Spleen (tissue), 11 donors: ENCODE results near the gene RALGDS. TPM values are rescaled to one million over a fixed set of nuclear protein-coding genes. Genes with fewer than 3 reads are reported as not detected.
A peak's percentile ranks its signal among the peaks of the same experiment; 100 is the strongest.

ENCODE experiments used
- DNase-seq: peaks from one replicate; pipeline ENCODE4 v3.0.0-alpha.2; 2020
- H3K27ac ChIP-seq, 8 donors: fragments of 200-600 bp; sonication (generic) in 7 of 8; 1 replicate in 4 of 8; 2 replicates in 4 of 8; pipeline versions ENCODE4 v1.5.0 to v1.8.0; 2016 to 2021; ENCODE audit warnings: inconsistent platforms in 4 of 8, mild to moderate bottlenecking in 4 of 8, moderate library complexity in 1 of 8
- H3K27me3 ChIP-seq, 7 donors: fragments of 200-600 bp; sonication (generic) in 6 of 7; replicated peaks in 1 of 7; 1 replicate in 4 of 7; 2 replicates in 3 of 7; pipeline versions ENCODE4 v1.5.0 to v1.8.0; 2016 to 2021; ENCODE audit warnings: inconsistent platforms in 3 of 7, mild to moderate bottlenecking in 1 of 7
- H3K36me3 ChIP-seq, 6 donors: fragments of 200-600 bp; sonication (generic) in 5 of 6; 1 replicate in 4 of 6; 2 replicates in 2 of 6; pipeline versions ENCODE4 v1.5.0 to v1.8.0; 2016 to 2021; ENCODE audit warnings: inconsistent platforms in 2 of 6
- H3K4me1 ChIP-seq, 6 donors: fragments of 200-600 bp; sonication (generic) in 5 of 6; 1 replicate in 3 of 6; 2 replicates in 3 of 6; pipeline versions ENCODE4 v1.5.0 to v1.8.0; 2016 to 2021; ENCODE audit warnings: inconsistent platforms in 3 of 6
- H3K4me3 ChIP-seq, 8 donors: fragments of 200-600 bp; sonication (generic) in 7 of 8; 1 replicate in 4 of 8; 2 replicates in 4 of 8; pipeline versions ENCODE4 v1.5.0 to v1.8.0; 2016 to 2021; ENCODE audit warnings: inconsistent platforms in 4 of 8, mild to moderate bottlenecking in 4 of 8, moderate library complexity in 2 of 8
- H3K9me3 ChIP-seq, 8 donors: fragments of 200-600 bp; sonication (generic) in 7 of 8; 1 replicate in 4 of 8; 2 replicates in 4 of 8; pipeline versions ENCODE4 v1.5.0 to v1.8.0; 2016 to 2021; ENCODE audit warnings: inconsistent platforms in 4 of 8
- POLR2A ChIP-seq, 3 donors: fragments of 450-650 bp; IDR thresholded peaks; one replicate each; pipeline ENCODE4 v1.5.1; 2017; ENCODE audit warnings: antibody characterized with exemption in 3 of 3, mild to moderate bottlenecking in 1 of 3
- POLR2AphosphoS5 ChIP-seq, 3 donors: sonication (generic); formaldehyde crosslinking; IDR thresholded peaks; one replicate each; pipeline ENCODE4 v1.5.1; 2017; ENCODE audit warnings: antibody characterized with exemption in 3 of 3
- WGBS, 5 donors: extraction: QIAGEN DNeasy Blood & Tissue Kit in 3 of 5; methylation state at CpG; one replicate each; pipeline versions ENCODE4 v1.1.5 to v1.1.7; 2013 to 2018; 5-methylcytosine and 5-hydroxymethylcytosine counted together
- intact Hi-C: fragments of 100-400 bp; cut with DNase I; formaldehyde crosslinking; loops from one replicate; pipeline ENCODE4 v1.15.0; 2023; ENCODE audit warnings: low total_unique reads
- polyA plus RNA-seq, 3 donors: library from polyadenylated mRNA; stranded (reverse); fragments of 200-250 nt; gene quantifications; one replicate each; pipeline ENCODE4 v1.2.1, GENCODE V29; 2013
- total RNA-seq, 7 donors: library from RNA; depleted of rRNA in 3 of 7; stranded (reverse); fragments of >200 nt in 3 of 7; fragmentation: NEBNext Ultra II Directional in 4 of 7; extraction: Animal tissue kit (Norgen Biotek cat#: 25700) in 4 of 7; gene quantifications; one replicate each; pipeline versions ENCODE4 v1.1.0 to v1.2.1, GENCODE V29; 2016 to 2021
- TF ChIP-seq, protein P1 (sequence below), 11 experiments: fragments of 200-600 bp in 7 of 11; fragments of 450-650 bp in 4 of 11; sonication (generic) in 4 of 11; IDR thresholded peaks in 8 of 11; conservative IDR thresholded peaks in 3 of 11; 1 replicate in 7 of 11; 2 replicates in 4 of 11; pipeline versions ENCODE4 v1.4.0 to v1.8.0; 2016 to 2021; ENCODE audit warnings: antibody characterized with exemption in 11 of 11, inconsistent platforms in 4 of 11, mild to moderate bottlenecking in 1 of 11
- donor health status: healthy with polysubstance abuse.
- donor health status: DM: no; HTN: no; CAD: no; lungs with moderate emphysema.
- donor health status: DM: no; HTN: no; CAD: no.
- donor health status: Bipolar disorder and iron deficiency.
- donor health status: healthy.
- donor health status: DM: no; HTN: no; CAD: no.
- donor health status: DM: yes; HTN: yes; CAD: no.

Gene RALGDS
- total and polyA plus RNA-seq, 10 donors = 21.3 to 74.3 (median 55.8) TPM

DNA sequence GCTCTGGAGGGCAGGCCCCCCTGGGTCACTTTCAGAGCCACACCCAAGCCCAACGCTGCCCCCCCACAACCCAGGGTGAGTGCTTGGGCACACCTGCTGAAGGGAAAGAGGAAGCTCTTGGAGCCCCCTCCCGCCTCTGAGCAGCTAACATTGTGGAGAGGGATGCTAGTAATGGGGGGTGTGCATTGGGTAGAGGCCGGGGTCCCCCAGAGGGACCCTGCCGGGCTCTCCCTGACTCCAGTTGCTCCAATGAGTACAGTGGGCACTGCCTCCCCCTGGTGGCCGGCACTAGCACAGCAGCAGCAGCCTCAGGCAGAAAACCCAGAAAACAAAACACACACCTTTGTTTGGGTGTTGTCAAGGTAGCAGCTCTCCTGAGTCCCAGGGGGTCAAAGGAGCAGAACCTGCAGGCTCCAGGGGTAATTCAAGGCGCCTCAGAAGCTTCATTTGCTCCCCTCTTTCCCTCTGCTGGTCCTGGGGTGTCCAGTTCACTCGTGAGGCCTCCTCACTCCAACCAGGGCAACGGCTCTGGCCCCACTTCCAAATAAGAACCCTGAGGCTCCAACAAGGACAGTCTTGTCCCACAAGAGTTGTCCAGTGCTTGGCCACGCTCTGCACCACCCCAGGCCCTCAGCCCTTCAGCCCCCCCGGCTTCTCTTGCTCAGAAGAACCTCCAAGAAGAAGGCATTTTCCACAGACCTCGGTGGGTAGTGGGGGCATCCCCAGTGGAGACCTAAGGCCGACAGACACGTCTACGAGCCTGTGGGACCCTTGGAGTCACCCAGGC lies 26.6 kb upstream of the RALGDS start:
- Histone ChIP-seq H3K27me3 (no peaks in the 10 kb centered on the region), H3K4me1 (peaks cover 24 to 66% (median 54%) of the 10 kb centered on the region in 6 donors), H3K36me3 (no peaks in the 10 kb centered on the region), H3K4me3 (peak overlapping the region in 6 of 8 donors; percentile 58 to 90 (median 65)), H3K9me3 (no peaks in the 10 kb centered on the region), H3K27ac (peak overlapping the region; percentile 29 to 93 (median 84))
- intact Hi-C loops = loop anchor here (5.0 kb wide), 1 partner anchor 105 kb away; no protein-coding TSS in a partner anchor
- TF ChIP-seq, protein P1, sequence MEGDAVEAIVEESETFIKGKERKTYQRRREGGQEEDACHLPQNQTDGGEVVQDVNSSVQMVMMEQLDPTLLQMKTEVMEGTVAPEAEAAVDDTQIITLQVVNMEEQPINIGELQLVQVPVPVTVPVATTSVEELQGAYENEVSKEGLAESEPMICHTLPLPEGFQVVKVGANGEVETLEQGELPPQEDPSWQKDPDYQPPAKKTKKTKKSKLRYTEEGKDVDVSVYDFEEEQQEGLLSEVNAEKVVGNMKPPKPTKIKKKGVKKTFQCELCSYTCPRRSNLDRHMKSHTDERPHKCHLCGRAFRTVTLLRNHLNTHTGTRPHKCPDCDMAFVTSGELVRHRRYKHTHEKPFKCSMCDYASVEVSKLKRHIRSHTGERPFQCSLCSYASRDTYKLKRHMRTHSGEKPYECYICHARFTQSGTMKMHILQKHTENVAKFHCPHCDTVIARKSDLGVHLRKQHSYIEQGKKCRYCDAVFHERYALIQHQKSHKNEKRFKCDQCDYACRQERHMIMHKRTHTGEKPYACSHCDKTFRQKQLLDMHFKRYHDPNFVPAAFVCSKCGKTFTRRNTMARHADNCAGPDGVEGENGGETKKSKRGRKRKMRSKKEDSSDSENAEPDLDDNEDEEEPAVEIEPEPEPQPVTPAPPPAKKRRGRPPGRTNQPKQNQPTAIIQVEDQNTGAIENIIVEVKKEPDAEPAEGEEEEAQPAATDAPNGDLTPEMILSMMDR (IDR thresholded peaks at IDR 0.05 in 8 of 11, conservative IDR thresholded peaks at IDR 0.05 in 3 of 11) = peak; percentile 89 to 99 (median 96)
- TF ChIP-seq POLR2A (IDR thresholded peaks at IDR 0.05) = no peak
- peak in 2 of 3 donors; percentile 37 for TF ChIP-seq POLR2AphosphoS5 (IDR thresholded peaks at IDR 0.05)
- peak; percentile 94 for DNase-seq
- WGBS, 5 donors = 18 to 30% (median 20%) methylated on average over 11 to 14 of the region's 14 CpGs

DNA sequence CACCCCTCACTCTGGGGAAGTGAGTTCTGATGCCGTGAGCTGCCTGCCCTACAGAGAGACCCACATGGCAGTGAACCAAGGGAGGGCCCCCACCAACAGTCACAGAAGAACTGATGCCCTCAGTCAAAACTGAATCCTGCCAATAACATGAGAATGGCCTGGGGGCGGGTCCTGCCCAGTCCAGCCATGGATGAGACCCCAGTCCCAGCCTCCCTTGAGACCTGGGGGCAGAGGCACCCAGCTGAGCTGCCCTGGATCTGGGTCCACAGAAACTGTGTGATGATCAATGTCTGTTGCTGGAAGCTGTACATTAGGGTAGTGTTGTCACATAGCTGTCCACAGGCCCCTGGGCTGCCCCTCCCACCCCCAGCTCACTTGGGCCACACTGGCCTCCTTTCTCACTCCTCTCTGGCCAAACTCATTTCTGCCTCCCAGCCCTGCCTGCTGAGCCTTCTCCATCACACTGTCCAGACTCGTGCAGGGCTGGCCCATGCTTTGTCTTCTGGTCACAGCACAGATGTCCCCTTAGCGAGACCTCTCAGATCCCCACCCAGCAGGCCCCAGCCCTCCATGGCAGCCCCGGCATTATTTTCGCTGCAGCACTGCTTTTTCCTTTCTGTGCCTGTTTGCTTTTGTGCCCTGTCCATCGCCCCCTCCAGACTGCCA lies 25.8 kb upstream of the RALGDS start:
- TF ChIP-seq POLR2AphosphoS5 (IDR thresholded peaks at IDR 0.05) (no peak), POLR2A (IDR thresholded peaks at IDR 0.05) (no peak)
- TF ChIP-seq, protein P1 (IDR thresholded peaks at IDR 0.05 in 8 of 11, conservative IDR thresholded peaks at IDR 0.05 in 3 of 11) = no peak
- DNase-seq = no peak
- WGBS, 5 donors = 67 to 76% (median 72%) methylated on average over 6 to 7 of the region's 7 CpGs
- no peaks in the 10 kb centered on the region for H3K27me3 ChIP-seq
- H3K36me3 ChIP-seq = no peaks in the 10 kb centered on the region
- peak overlapping the region in 2 of 8 donors; percentile 87 to 93 for H3K27ac ChIP-seq
- peak overlapping the region in 1 of 8 donors; percentile 90 for H3K4me3 ChIP-seq
- H3K9me3 ChIP-seq = no peaks in the 10 kb centered on the region
- H3K4me1 ChIP-seq = peaks cover 31 to 73% (median 61%) of the 10 kb centered on the region in 6 donors
- intact Hi-C loops = loop anchor here (5.0 kb wide), 1 partner anchor 105 kb away; no protein-coding TSS in a partner anchor

DNA sequence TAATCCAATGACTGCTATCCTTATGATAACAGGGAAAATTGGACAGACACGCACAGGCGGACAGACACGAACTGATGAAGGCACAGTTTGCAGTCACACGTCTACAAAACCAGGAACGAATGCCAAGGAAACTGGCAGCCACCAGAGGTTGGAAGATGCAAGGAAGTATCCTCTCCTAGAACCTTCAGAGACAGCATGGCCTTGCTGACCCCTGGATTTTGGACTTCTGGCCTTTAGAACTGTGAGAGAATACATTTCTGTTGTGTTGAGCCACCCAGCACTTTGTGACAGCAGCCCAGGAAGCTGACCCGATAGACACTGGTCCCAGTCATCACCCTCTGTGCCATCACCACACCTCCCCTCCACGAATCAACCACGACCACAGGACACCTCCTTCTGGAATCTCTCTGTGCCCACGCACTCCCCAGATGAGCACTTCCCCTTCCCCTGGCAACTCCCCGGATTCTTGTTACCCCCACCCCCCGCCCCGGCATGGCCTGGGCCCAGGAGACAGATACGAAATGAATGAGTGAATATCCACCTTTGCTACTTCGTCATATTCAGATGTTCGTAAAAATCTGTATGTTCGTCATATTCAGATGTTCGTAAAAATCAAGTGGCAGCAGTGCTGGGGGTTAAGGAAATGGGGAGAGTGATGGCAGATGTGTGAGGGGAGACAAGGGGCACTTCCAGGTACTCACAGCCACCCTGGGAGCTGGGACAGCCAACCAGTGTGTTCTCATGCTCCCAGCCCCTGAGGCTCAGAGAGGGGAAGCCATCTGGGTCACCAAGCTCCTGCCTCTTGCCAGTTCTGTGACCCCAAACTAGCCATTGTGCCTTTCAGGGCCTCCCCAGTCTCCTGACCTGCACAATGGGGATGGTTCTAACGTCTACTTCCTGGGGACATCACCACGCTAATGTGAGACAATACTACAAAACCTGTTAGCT lies 24.1 kb upstream of the RALGDS start:
- Histone ChIP-seq H3K27me3 (no peaks in the 10 kb centered on the region), H3K4me1 (peaks cover 35 to 90% (median 77%) of the 10 kb centered on the region in 6 donors), H3K9me3 (no peaks in the 10 kb centered on the region), H3K4me3 (peak overlapping the region in 1 of 8 donors; percentile 36), H3K36me3 (no peaks in the 10 kb centered on the region), H3K27ac (peak overlapping the region in 7 of 8 donors; percentile 42 to 89 (median 80))
- WGBS, 5 donors = 67 to 82% (median 71%) methylated on average over 18 to 19 of the region's 19 CpGs
- intact Hi-C loops = loop anchor here (2.0 to 5.0 kb wide), 2 partner anchors 42 to 103 kb away; no protein-coding TSS in a partner anchor
- DNase-seq = no peak
- TF ChIP-seq POLR2AphosphoS5 (IDR thresholded peaks at IDR 0.05) = no peak
- TF ChIP-seq POLR2A (IDR thresholded peaks at IDR 0.05) = no peak
- TF ChIP-seq, protein P1 (IDR thresholded peaks at IDR 0.05 in 8 of 11, conservative IDR thresholded peaks at IDR 0.05 in 3 of 11) = no peak
